ENCODE measurements around the gene DTWD2.
A peak's percentile ranks its signal among the peaks of the same experiment; 100 is the strongest.

Gene DTWD2

GRCh38 chr5:118990582-118990981 is 2.2 kb upstream of the DTWD2 start:
- TF ChIP-seq, protein P1, sequence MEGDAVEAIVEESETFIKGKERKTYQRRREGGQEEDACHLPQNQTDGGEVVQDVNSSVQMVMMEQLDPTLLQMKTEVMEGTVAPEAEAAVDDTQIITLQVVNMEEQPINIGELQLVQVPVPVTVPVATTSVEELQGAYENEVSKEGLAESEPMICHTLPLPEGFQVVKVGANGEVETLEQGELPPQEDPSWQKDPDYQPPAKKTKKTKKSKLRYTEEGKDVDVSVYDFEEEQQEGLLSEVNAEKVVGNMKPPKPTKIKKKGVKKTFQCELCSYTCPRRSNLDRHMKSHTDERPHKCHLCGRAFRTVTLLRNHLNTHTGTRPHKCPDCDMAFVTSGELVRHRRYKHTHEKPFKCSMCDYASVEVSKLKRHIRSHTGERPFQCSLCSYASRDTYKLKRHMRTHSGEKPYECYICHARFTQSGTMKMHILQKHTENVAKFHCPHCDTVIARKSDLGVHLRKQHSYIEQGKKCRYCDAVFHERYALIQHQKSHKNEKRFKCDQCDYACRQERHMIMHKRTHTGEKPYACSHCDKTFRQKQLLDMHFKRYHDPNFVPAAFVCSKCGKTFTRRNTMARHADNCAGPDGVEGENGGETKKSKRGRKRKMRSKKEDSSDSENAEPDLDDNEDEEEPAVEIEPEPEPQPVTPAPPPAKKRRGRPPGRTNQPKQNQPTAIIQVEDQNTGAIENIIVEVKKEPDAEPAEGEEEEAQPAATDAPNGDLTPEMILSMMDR (IDR thresholded peaks at IDR 0.05; ENCODE audit: low read depth, low read length), result no peak
- no peak for TF ChIP-seq EZH2phosphoT487 (IDR thresholded peaks at IDR 0.05; ENCODE audit: low read depth)
- Histone ChIP-seq H2AFZ (ENCODE audit: low read depth, low read length) (no peak overlapping the region), H3K9ac (ENCODE audit: low read length) (no peak overlapping the region), H3K79me2 (ENCODE audit: low read length) (no peaks in the 10 kb centered on the region), H3K27me3 (ENCODE audit: low read depth, low read length) (no peaks in the 10 kb centered on the region), H3K4me1 (ENCODE audit: low read length) (peaks cover 10% of the 10 kb centered on the region), H3K27ac (ENCODE audit: low read length) (no peak overlapping the region), H3K4me3 (ENCODE audit: low read length) (no peak overlapping the region), H3K4me2 (ENCODE audit: low read length) (no peak overlapping the region), H3K9me3 (ENCODE audit: insufficient read depth, low read length) (no peaks in the 10 kb centered on the region; the same call in 1 of the 2 replicates), H4K20me1 (ENCODE audit: insufficient read depth, low read length) (no peaks in the 10 kb centered on the region), H3K36me3 (replicated peaks; ENCODE audit: low read depth, low read length) (no peaks in the 10 kb centered on the region)

- Histone ChIP-seq H3K9ac (ENCODE audit: low read length) (no peak overlapping the region), H3K4me3 (ENCODE audit: low read length) (no peak overlapping the region), H3K27me3 (ENCODE audit: low read depth, low read length) (no peaks in the 10 kb centered on the region)
Observed at GRCh38 chr5:118989816-118990215, 1.5 kb upstream of the DTWD2 start.

DNA sequence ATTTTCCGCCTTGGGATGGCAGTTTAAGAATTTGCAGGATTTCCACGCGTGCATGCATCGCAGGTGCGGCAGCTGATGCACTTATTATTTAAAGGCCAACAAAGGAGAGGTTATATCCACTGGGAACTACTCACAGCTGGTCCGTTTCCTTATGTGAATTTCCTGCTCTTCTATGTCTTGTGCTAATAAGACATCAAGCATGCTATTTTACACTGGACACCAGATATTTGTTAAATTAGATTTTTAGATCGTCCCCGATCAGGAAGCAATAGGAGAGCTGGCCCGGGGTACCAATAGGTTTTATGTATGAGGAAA is 476 bp upstream of the DTWD2 start:
- H3K9ac ChIP-seq (ENCODE audit: low read length), result peak overlapping the region; percentile 80
- no peaks in the 10 kb centered on the region for H3K79me2 ChIP-seq (ENCODE audit: low read length)
- H3K36me3 ChIP-seq (replicated peaks; ENCODE audit: low read depth, low read length), result no peaks in the 10 kb centered on the region
- H3K4me2 ChIP-seq (ENCODE audit: low read length), result peak overlapping the region; percentile 93
- no peaks in the 10 kb centered on the region for H3K9me3 ChIP-seq (ENCODE audit: insufficient read depth, low read length)
- no peaks in the 10 kb centered on the region for H3K27me3 ChIP-seq (ENCODE audit: low read depth, low read length)
- H4K20me1 ChIP-seq (ENCODE audit: insufficient read depth, low read length), result no peaks in the 10 kb centered on the region
- H3K27ac ChIP-seq (ENCODE audit: low read length), result no peak overlapping the region
- peak overlapping the region; percentile 95 for H3K4me3 ChIP-seq (ENCODE audit: low read length)
- H2AFZ ChIP-seq (ENCODE audit: low read depth, low read length), result peak overlapping the region; percentile 71; the same call in 1 of the 2 replicates
- peaks cover 10% of the 10 kb centered on the region for H3K4me1 ChIP-seq (ENCODE audit: low read length)
- no peak for TF ChIP-seq EZH2phosphoT487 (IDR thresholded peaks at IDR 0.05; ENCODE audit: low read depth)
- TF ChIP-seq, protein P1 (IDR thresholded peaks at IDR 0.05; ENCODE audit: low read depth, low read length), result no peak

More at GRCh38 chr5:118989816-118990215, 1.5 kb upstream of the DTWD2 start:
- Histone ChIP-seq H3K4me1 (ENCODE audit: low read length) (peaks cover 10% of the 10 kb centered on the region), H3K27ac (ENCODE audit: low read length) (no peak overlapping the region), H3K36me3 (replicated peaks; ENCODE audit: low read depth, low read length) (no peaks in the 10 kb centered on the region), H3K79me2 (ENCODE audit: low read length) (no peaks in the 10 kb centered on the region), H2AFZ (ENCODE audit: low read depth, low read length) (no peak overlapping the region), H3K9me3 (ENCODE audit: insufficient read depth, low read length) (no peaks in the 10 kb centered on the region), H3K4me2 (ENCODE audit: low read length) (no peak overlapping the region), H4K20me1 (ENCODE audit: insufficient read depth, low read length) (no peaks in the 10 kb centered on the region)
- TF ChIP-seq, protein P1 (IDR thresholded peaks at IDR 0.05; ENCODE audit: low read depth, low read length), result no peak
- TF ChIP-seq EZH2phosphoT487 (IDR thresholded peaks at IDR 0.05; ENCODE audit: low read depth), result no peak

- Histone ChIP-seq H3K27ac (ENCODE audit: low read length) (no peak overlapping the region), H3K4me2 (ENCODE audit: low read length) (no peak overlapping the region), H3K79me2 (ENCODE audit: low read length) (no peaks in the 10 kb centered on the region), H3K9me3 (ENCODE audit: insufficient read depth, low read length) (no peaks in the 10 kb centered on the region), H3K4me1 (ENCODE audit: low read length) (peaks cover 10% of the 10 kb centered on the region), H3K9ac (ENCODE audit: low read length) (no peak overlapping the region), H3K36me3 (replicated peaks; ENCODE audit: low read depth, low read length) (no peaks in the 10 kb centered on the region), H2AFZ (ENCODE audit: low read depth, low read length) (no peak overlapping the region), H3K4me3 (ENCODE audit: low read length) (no peak overlapping the region), H3K27me3 (ENCODE audit: low read depth, low read length) (no peaks in the 10 kb centered on the region), H4K20me1 (ENCODE audit: insufficient read depth, low read length) (no peaks in the 10 kb centered on the region)
- TF ChIP-seq, protein P1 (IDR thresholded peaks at IDR 0.05; ENCODE audit: low read depth, low read length), result no peak
- no peak for TF ChIP-seq EZH2phosphoT487 (IDR thresholded peaks at IDR 0.05; ENCODE audit: low read depth)
Observed at GRCh38 chr5:118984602-118985001, 3.7 kb downstream of the DTWD2 start.

Data from OCI-LY3 (cell line).